NCI-H748 (cell line): ENCODE data around the gene ADGRV1.
"Not testable (repeated sequence)": the region's sequence is repeated elsewhere in the genome, so short reads cannot be mapped to it uniquely, and the experiment has no call there.

Experiments used
- DNase-seq: peaks from one replicate; lab custom pipeline; 2025; ENCODE audit not compliant: unreplicated experiment; lab: John Stamatoyannopoulos, UW

Gene ADGRV1

GRCh38 chr5:90707698-90708097 lies 149.1 kb downstream of the ADGRV1 start:
- DNase-seq = no peak

GRCh38 chr5:90709323-90710155 lies 150.9 kb downstream of the ADGRV1 start:
- DNase-seq = peak; percentile 50

GRCh38 chr5:90718387-90718786 lies 159.8 kb downstream of the ADGRV1 start:
- DNase-seq = no peak

- no peak for DNase-seq
Observed at GRCh38 chr5:90739567-90739966, 181.0 kb downstream of the ADGRV1 start.

- DNase-seq = no peak
Observed at GRCh38 chr5:90740244-90740799, 181.7 kb downstream of the ADGRV1 start.

GRCh38 chr5:90741022-90741564 lies 182.5 kb downstream of the ADGRV1 start:
- DNase-seq = no peak

- no peak for DNase-seq
Observed at GRCh38 chr5:90746119-90746518, 187.5 kb downstream of the ADGRV1 start.

- DNase-seq = no peak
Observed at GRCh38 chr5:90747175-90747574, 188.6 kb downstream of the ADGRV1 start.

GRCh38 chr5:90747693-90748092 lies 189.1 kb downstream of the ADGRV1 start:
- no peak for DNase-seq

- no peak for DNase-seq
Observed at GRCh38 chr5:90759119-90759518, 200.5 kb downstream of the ADGRV1 start.

- no peak for DNase-seq
Observed at GRCh38 chr5:90767710-90768109, 209.1 kb downstream of the ADGRV1 start.

GRCh38 chr5:90770006-90770541 lies 211.5 kb downstream of the ADGRV1 start:
- DNase-seq = not testable (repeated sequence)

GRCh38 chr5:90777959-90778358 lies 219.4 kb downstream of the ADGRV1 start:
- DNase-seq = no peak

- peak; percentile 74 for DNase-seq
Observed at GRCh38 chr5:90783460-90784333, 225.1 kb downstream of the ADGRV1 start.

GRCh38 chr5:90786756-90787155 lies 228.2 kb downstream of the ADGRV1 start:
- no peak for DNase-seq

- no peak for DNase-seq
Observed at GRCh38 chr5:90792725-90793124, 234.1 kb downstream of the ADGRV1 start.

- no peak for DNase-seq
Observed at GRCh38 chr5:90793183-90793582, 234.6 kb downstream of the ADGRV1 start.

GRCh38 chr5:90796919-90797318 lies 238.3 kb downstream of the ADGRV1 start:
- not testable (repeated sequence) for DNase-seq

GRCh38 chr5:90800082-90800481 lies 241.5 kb downstream of the ADGRV1 start:
- not testable (repeated sequence) for DNase-seq

GRCh38 chr5:90800515-90800914 lies 241.9 kb downstream of the ADGRV1 start:
- not testable (repeated sequence) for DNase-seq
